HepG2 (cell line): Measurements from ENCODE around the gene FGD4.

Source experiments
- CHD4 ChIP-seq: fragments of 200-600 bp; sonication (generic); IDR thresholded peaks from 2 replicates; pipeline ENCODE4 v1.7.0; 2017; ENCODE audit warnings: mild to moderate bottlenecking, low read length, borderline replicate concordance
- MTA3 ChIP-seq: sonication (generic); formaldehyde crosslinking; IDR thresholded peaks from 2 replicates; pipeline ENCODE4 v1.4.0; 2020; ENCODE audit warnings: missing genetic modification reagents
- PHF8 ChIP-seq: sonication (generic); formaldehyde crosslinking; IDR thresholded peaks from 2 replicates; pipeline ENCODE4 v1.5.0; 2020; ENCODE audit warnings: missing genetic modification reagents
- POLR2AphosphoS5 ChIP-seq: IDR thresholded peaks from 2 replicates; pipeline ENCODE4 v1.6.1; 2012; ENCODE audit warnings: low read depth, low read length
- SRSF9 ChIP-seq: fragments of 200-400 bp; formaldehyde crosslinking; IDR thresholded peaks from 2 replicates; pipeline ENCODE4 v1.6.1; 2018; ENCODE audit warnings: borderline replicate concordance, mild to moderate bottlenecking, low read depth, low read length; ENCODE audit not compliant: insufficient read depth, poor library complexity, severe bottlenecking
- ZNF670 ChIP-seq: sonication (generic); formaldehyde crosslinking; IDR thresholded peaks from 2 replicates; pipeline ENCODE4 v1.8.0; 2022; ENCODE audit warnings: mild to moderate bottlenecking, missing genetic modification reagents, borderline replicate concordance
- ZNF724P ChIP-seq: sonication (generic); formaldehyde crosslinking; IDR thresholded peaks from 2 replicates; pipeline ENCODE4 v1.8.0; 2022; ENCODE audit warnings: missing genetic modification reagents, borderline replicate concordance
- TF ChIP-seq, protein P1 (sequence below), 2 experiments: sonication (generic) in 1 of 2; formaldehyde crosslinking in 1 of 2; IDR thresholded peaks; 2 replicates each; pipeline versions ENCODE4 v1.5.1 to v1.6.1; 2011 to 2020; ENCODE audit warnings: borderline replicate concordance in 1 of 2, low read depth in 1 of 2, low read length in 1 of 2, mild to moderate bottlenecking in 1 of 2, missing genetic modification reagents in 1 of 2, moderate library complexity in 1 of 2
- TF ChIP-seq, protein P2 (sequence below): sonication (generic); formaldehyde crosslinking; IDR thresholded peaks from 2 replicates; pipeline ENCODE4 v1.5.0; 2020; ENCODE audit warnings: mild to moderate bottlenecking, missing genetic modification reagents, moderate library complexity

DNA sequence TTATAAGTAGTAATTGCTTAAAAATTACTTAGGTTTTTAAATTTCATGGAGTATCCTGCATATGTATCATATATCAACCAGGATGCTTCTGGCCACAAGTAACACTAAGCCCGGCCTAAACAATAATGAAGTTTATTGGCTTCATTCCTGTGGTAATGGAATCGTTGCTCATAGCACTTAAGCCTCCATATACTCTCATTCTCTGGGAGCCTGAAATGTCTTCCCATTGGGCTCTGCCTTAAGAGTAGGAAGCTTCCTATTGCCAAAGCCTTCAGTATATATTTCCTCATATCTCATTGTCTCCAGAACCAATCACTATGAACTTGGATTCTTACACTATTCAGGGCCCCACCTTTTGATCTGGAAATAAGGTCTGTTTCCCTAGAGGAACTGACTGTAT, 195.9 kb downstream of the FGD4 start:
- TF ChIP-seq POLR2AphosphoS5 (no peak), SRSF9 (no peak), CHD4 (no peak), ZNF724P (CRISPR knock-in tag) (no peak), MTA3 (CRISPR knock-in tag) (no peak), PHF8 (CRISPR knock-in tag) (no peak), ZNF670 (CRISPR knock-in tag) (no peak)
- TF ChIP-seq, protein P1, sequence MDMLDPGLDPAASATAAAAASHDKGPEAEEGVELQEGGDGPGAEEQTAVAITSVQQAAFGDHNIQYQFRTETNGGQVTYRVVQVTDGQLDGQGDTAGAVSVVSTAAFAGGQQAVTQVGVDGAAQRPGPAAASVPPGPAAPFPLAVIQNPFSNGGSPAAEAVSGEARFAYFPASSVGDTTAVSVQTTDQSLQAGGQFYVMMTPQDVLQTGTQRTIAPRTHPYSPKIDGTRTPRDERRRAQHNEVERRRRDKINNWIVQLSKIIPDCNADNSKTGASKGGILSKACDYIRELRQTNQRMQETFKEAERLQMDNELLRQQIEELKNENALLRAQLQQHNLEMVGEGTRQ (IDR thresholded peaks at IDR 0.05; ENCODE audit: low read depth, low read length) = no peak
- TF ChIP-seq, protein P1 (CRISPR knock-in tag; IDR thresholded peaks at IDR 0.05; ENCODE audit: borderline replicate concordance) = no peak
- TF ChIP-seq, protein P2, sequence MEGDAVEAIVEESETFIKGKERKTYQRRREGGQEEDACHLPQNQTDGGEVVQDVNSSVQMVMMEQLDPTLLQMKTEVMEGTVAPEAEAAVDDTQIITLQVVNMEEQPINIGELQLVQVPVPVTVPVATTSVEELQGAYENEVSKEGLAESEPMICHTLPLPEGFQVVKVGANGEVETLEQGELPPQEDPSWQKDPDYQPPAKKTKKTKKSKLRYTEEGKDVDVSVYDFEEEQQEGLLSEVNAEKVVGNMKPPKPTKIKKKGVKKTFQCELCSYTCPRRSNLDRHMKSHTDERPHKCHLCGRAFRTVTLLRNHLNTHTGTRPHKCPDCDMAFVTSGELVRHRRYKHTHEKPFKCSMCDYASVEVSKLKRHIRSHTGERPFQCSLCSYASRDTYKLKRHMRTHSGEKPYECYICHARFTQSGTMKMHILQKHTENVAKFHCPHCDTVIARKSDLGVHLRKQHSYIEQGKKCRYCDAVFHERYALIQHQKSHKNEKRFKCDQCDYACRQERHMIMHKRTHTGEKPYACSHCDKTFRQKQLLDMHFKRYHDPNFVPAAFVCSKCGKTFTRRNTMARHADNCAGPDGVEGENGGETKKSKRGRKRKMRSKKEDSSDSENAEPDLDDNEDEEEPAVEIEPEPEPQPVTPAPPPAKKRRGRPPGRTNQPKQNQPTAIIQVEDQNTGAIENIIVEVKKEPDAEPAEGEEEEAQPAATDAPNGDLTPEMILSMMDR = no peak
